ENCODE measurements around the gene RXRA. TPM values are rescaled to one million over a fixed set of nuclear protein-coding genes. Genes with fewer than 3 reads are reported as not detected.

Gene RXRA
- total and polyA plus RNA-seq, 4 donors, result 41.5 to 116 (median 74.1) TPM

DNA sequence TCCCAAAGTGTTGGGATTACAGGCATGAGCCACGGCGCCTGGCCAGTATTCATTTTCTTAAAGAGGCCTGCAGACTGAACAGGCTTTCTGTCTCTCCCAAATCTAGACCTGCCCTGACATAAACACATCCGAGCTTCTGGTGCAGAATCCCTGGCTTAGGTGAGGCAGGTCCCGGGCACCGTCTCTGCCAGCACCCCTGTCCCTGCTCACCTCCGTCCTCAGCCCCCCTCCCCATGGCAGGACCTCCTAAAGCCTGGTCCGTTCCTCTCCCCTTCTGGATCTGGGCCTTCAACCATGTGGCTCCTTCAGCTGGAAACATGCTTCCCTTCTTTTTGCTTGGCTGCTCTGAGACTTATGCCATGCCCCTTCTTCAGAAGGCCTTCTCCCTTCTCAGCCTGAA, 22.7 kb upstream of the RXRA start:
- no peaks in the 10 kb centered on the region for H3K36me3 ChIP-seq (ENCODE audit: control insufficient read depth in 4 of 4, insufficient read depth in 3 of 4, low read depth in 1 of 4, low read length in 3 of 4)
- no peak overlapping the region for H3K27ac ChIP-seq (ENCODE audit: low read depth in 1 of 2, low read length in 2 of 2)
- WGBS, result 94% methylated on average over 7 of the region's 7 CpGs
- no peak overlapping the region for H3K9ac ChIP-seq (ENCODE audit: low read depth in 1 of 2, low read length in 2 of 2)
- no peak overlapping the region for H3K4me3 ChIP-seq (ENCODE audit: low read depth in 1 of 3, low read length in 3 of 3)
- H3K27me3 ChIP-seq (ENCODE audit: control insufficient read depth in 4 of 4, insufficient read depth in 4 of 4, low read length in 3 of 4), result no peaks in the 10 kb centered on the region
- TF ChIP-seq SP1 (IDR thresholded peaks at IDR 0.05) (no peak), HNF4A (conservative IDR thresholded peaks at IDR 0.05) (no peak), RXRA (IDR thresholded peaks at IDR 0.05) (no peak), EGR1 (IDR thresholded peaks at IDR 0.05; ENCODE audit: low read depth in 2 of 2) (no peak), NR2F2 (IDR thresholded peaks at IDR 0.05) (no peak), RAD21 (IDR thresholded peaks at IDR 0.05) (no peak), FOXA1 (IDR thresholded peaks at IDR 0.05) (no peak), TAF1 (conservative IDR thresholded peaks at IDR 0.05) (no peak), GABPA (IDR thresholded peaks at IDR 0.05 in 1 of 2, conservative IDR thresholded peaks at IDR 0.05 in 1 of 2) (no peak), YY1 (IDR thresholded peaks at IDR 0.05) (no peak), JUND (IDR thresholded peaks at IDR 0.05) (no peak)
- TF ChIP-seq, protein P1, sequence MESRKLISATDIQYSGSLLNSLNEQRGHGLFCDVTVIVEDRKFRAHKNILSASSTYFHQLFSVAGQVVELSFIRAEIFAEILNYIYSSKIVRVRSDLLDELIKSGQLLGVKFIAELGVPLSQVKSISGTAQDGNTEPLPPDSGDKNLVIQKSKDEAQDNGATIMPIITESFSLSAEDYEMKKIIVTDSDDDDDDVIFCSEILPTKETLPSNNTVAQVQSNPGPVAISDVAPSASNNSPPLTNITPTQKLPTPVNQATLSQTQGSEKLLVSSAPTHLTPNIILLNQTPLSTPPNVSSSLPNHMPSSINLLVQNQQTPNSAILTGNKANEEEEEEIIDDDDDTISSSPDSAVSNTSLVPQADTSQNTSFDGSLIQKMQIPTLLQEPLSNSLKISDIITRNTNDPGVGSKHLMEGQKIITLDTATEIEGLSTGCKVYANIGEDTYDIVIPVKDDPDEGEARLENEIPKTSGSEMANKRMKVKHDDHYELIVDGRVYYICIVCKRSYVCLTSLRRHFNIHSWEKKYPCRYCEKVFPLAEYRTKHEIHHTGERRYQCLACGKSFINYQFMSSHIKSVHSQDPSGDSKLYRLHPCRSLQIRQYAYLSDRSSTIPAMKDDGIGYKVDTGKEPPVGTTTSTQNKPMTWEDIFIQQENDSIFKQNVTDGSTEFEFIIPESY (IDR thresholded peaks at IDR 0.05), result no peak
- TF ChIP-seq, protein P2, sequence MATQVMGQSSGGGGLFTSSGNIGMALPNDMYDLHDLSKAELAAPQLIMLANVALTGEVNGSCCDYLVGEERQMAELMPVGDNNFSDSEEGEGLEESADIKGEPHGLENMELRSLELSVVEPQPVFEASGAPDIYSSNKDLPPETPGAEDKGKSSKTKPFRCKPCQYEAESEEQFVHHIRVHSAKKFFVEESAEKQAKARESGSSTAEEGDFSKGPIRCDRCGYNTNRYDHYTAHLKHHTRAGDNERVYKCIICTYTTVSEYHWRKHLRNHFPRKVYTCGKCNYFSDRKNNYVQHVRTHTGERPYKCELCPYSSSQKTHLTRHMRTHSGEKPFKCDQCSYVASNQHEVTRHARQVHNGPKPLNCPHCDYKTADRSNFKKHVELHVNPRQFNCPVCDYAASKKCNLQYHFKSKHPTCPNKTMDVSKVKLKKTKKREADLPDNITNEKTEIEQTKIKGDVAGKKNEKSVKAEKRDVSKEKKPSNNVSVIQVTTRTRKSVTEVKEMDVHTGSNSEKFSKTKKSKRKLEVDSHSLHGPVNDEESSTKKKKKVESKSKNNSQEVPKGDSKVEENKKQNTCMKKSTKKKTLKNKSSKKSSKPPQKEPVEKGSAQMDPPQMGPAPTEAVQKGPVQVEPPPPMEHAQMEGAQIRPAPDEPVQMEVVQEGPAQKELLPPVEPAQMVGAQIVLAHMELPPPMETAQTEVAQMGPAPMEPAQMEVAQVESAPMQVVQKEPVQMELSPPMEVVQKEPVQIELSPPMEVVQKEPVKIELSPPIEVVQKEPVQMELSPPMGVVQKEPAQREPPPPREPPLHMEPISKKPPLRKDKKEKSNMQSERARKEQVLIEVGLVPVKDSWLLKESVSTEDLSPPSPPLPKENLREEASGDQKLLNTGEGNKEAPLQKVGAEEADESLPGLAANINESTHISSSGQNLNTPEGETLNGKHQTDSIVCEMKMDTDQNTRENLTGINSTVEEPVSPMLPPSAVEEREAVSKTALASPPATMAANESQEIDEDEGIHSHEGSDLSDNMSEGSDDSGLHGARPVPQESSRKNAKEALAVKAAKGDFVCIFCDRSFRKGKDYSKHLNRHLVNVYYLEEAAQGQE (IDR thresholded peaks at IDR 0.05), result no peak
- TF ChIP-seq, protein P3, sequence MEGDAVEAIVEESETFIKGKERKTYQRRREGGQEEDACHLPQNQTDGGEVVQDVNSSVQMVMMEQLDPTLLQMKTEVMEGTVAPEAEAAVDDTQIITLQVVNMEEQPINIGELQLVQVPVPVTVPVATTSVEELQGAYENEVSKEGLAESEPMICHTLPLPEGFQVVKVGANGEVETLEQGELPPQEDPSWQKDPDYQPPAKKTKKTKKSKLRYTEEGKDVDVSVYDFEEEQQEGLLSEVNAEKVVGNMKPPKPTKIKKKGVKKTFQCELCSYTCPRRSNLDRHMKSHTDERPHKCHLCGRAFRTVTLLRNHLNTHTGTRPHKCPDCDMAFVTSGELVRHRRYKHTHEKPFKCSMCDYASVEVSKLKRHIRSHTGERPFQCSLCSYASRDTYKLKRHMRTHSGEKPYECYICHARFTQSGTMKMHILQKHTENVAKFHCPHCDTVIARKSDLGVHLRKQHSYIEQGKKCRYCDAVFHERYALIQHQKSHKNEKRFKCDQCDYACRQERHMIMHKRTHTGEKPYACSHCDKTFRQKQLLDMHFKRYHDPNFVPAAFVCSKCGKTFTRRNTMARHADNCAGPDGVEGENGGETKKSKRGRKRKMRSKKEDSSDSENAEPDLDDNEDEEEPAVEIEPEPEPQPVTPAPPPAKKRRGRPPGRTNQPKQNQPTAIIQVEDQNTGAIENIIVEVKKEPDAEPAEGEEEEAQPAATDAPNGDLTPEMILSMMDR (IDR thresholded peaks at IDR 0.05; ENCODE audit: low read depth, low read length, missing input control), result no peak
- TF ChIP-seq, protein P4, sequence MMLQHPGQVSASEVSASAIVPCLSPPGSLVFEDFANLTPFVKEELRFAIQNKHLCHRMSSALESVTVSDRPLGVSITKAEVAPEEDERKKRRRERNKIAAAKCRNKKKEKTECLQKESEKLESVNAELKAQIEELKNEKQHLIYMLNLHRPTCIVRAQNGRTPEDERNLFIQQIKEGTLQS (IDR thresholded peaks at IDR 0.05), result no peak
- DNase-seq (ENCODE audit: low spot score), result no peak
- no peaks in the 10 kb centered on the region for H3K9me3 ChIP-seq (ENCODE audit: control insufficient read depth in 4 of 4, low read length in 3 of 4)
- H3K4me1 ChIP-seq (ENCODE audit: control insufficient read depth in 4 of 4, insufficient read depth in 4 of 4, low read length in 3 of 4), result peaks cover 6 to 16% (median 9%) of the 10 kb centered on the region in 4 donors

DNA sequence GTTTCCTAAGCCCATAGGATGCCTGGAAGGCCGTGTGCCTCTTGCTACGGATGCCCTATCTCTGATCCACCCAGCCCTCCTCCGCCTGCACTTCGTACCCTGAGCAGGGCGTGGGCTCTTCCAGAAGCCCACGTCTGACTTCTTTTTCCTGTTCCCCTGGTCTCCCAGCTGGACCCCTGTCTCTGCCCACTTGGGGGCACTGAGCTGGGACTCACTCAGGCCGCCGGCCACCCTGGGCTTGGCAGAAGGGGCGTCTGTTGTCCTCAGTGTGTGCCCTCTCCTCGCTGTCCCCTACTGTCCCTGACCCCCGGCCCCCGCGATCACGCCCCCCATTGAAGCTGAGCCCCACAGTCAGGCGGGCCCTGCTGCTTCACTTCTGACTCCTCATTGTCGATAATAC, 22.0 kb upstream of the RXRA start:
- Histone ChIP-seq H3K9me3 (ENCODE audit: control insufficient read depth in 4 of 4, low read length in 3 of 4) (no peaks in the 10 kb centered on the region), H3K36me3 (ENCODE audit: control insufficient read depth in 4 of 4, insufficient read depth in 3 of 4, low read depth in 1 of 4, low read length in 3 of 4) (no peaks in the 10 kb centered on the region), H3K4me3 (ENCODE audit: low read depth in 1 of 3, low read length in 3 of 3) (no peak overlapping the region), H3K27ac (ENCODE audit: low read depth in 1 of 2, low read length in 2 of 2) (no peak overlapping the region), H3K27me3 (ENCODE audit: control insufficient read depth in 4 of 4, insufficient read depth in 4 of 4, low read length in 3 of 4) (no peaks in the 10 kb centered on the region), H3K4me1 (ENCODE audit: control insufficient read depth in 4 of 4, insufficient read depth in 4 of 4, low read length in 3 of 4) (peaks cover 6 to 16% (median 9%) of the 10 kb centered on the region in 4 donors), H3K9ac (ENCODE audit: low read depth in 1 of 2, low read length in 2 of 2) (no peak overlapping the region)
- TF ChIP-seq EGR1 (IDR thresholded peaks at IDR 0.05; ENCODE audit: low read depth in 2 of 2) (no peak), RXRA (IDR thresholded peaks at IDR 0.05) (no peak), HNF4G (IDR thresholded peaks at IDR 0.05) (no peak)
- TF ChIP-seq, protein P5, sequence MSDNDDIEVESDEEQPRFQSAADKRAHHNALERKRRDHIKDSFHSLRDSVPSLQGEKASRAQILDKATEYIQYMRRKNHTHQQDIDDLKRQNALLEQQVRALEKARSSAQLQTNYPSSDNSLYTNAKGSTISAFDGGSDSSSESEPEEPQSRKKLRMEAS (IDR thresholded peaks at IDR 0.05), result no peak
- 86% methylated on average over 16 of the region's 16 CpGs for WGBS
- DNase-seq (ENCODE audit: low spot score), result no peak
